ENCODE data around the gene GSTT4.
"Not testable (repeated sequence)": the region's sequence is repeated elsewhere in the genome, so short reads cannot be mapped to it uniquely, and the experiment has no call there.

GSTT4 gene

DNA sequence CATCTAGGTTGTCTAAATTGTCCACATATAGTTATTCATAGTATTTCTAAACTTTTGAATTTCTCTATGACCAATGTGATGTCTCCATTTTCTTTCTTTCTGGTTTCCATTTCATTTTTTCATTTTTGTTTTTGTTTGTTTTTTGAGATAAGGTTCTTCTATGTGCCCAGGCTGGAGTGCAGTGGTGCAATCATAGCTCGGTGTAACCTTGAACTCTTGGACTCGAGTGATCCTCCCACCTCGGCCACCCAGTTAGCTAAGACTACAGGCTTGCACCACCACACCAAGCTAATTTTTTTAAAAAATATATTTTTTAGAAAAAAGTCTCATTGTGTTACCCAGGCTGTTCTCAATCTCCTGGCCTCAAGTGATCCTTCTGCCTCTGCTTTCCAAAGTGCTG is 8.2 kb downstream of the GSTT4 start:
- no peak for ATAC-seq
- TF ChIP-seq, protein P1, sequence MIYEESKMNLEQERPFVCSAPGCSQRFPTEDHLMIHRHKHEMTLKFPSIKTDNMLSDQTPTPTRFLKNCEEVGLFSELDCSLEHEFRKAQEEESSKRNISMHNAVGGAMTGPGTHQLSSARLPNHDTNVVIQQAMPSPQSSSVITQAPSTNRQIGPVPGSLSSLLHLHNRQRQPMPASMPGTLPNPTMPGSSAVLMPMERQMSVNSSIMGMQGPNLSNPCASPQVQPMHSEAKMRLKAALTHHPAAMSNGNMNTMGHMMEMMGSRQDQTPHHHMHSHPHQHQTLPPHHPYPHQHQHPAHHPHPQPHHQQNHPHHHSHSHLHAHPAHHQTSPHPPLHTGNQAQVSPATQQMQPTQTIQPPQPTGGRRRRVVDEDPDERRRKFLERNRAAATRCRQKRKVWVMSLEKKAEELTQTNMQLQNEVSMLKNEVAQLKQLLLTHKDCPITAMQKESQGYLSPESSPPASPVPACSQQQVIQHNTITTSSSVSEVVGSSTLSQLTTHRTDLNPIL (CRISPR knock-in tag; IDR thresholded peaks at IDR 0.05; ENCODE audit: low read depth): no peak
- no peak for TF ChIP-seq ZNF565 (CRISPR knock-in tag; conservative IDR thresholded peaks at IDR 0.05; ENCODE audit: low read depth)
- no peak for TF ChIP-seq ISL1 (CRISPR knock-in tag; IDR thresholded peaks at IDR 0.05)
- no peak for TF ChIP-seq ZNF8 (CRISPR knock-in tag; IDR thresholded peaks at IDR 0.05)

GRCh38 chr22:23993581-23994177 is 11.6 kb downstream of the GSTT4 start:
- not testable (repeated sequence) for ATAC-seq

- not testable (repeated sequence) for ATAC-seq
Observed at GRCh38 chr22:23993080-23993479, 12.2 kb downstream of the GSTT4 start.

DNA sequence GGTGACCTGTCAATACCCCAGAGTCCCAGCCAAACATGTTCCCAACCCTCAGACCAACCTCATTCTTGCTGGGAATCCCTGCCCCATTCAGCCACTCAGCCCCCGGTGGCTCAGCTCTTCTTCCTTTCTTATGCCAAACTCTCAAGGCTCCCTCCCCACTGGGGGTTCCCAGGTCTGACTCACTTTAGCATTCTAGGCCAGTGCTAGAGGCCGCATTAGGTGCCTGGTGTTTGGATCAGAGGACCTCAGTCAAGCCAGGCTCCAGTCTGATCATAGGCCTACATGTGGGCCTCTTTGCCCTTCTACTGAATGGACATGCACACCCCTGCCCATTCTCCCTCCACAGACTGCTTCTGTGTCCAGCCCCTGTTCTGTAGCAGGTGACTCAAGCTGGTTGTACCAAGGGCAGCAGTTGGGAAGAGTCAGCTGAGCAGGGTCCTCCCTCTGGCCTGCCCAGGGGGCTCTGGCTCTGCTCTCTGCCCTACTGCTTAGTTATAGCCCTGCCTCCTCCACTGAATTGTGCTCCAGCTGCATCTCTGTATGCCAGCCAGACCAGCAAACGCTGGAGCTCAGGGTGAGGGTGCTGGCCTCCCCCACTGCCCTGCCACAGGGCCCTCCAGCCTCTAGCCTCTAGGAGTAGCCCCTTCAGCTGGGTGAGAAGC is 15.5 kb downstream of the GSTT4 start:
- not testable (repeated sequence) for ATAC-seq

DNA sequence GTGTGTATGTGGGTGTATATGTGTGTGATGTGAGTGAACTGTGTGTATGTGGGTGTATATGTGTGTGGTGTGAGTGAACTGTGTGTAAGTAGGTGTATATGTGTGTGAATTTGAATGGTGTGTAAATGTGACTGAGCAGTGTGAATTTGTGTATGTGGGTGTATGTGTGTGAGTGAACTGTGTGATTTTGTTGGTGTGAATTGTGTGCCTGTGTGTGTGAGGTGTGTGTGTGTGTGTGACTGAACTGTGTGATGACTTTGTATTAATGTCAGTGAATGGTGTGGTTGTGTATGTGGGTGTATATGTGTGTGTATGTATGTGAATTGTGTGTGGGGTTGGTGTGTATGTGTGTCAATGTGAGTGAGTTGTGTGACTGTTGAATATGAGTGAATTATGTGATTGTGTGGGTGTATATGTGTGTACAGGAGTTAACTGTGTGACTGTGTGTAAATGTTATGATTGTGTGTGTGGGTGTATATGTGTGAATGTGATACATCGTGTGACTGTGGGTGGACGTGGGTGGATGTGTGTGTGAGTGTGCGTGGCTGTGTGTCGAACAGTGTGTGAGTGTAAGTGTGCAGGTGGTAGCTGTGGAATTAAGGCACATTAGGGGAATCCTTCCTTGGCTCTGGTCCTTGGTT is 18.6 kb downstream of the GSTT4 start:
- ATAC-seq: not testable (repeated sequence)

DNA sequence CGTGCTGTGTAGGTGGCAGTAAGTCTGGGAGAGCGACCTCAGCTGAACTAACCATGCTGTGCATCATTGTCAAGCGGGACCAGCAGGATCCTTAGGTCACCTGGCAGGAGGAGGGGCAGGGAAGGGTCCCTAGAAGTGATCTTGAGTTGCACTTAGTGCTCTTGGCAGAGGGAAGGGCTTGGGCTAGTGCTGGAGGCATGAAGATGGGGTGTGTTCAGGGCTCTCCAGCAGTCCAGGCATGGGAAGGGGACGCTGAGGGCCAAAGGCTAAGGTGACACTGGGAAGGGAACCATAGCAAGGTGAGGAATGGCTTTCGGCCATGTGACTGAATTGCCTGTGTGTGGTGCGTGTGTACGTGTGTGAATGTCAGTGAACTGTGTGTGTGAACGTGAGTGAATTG is 19.2 kb downstream of the GSTT4 start:
- ATAC-seq: not testable (repeated sequence)

GRCh38 chr22:23984430-23984829 is 20.8 kb downstream of the GSTT4 start:
- TF ChIP-seq SNAI2 (CRISPR knock-in tag; IDR thresholded peaks at IDR 0.05) (no peak), ARNTL (CRISPR knock-in tag; IDR thresholded peaks at IDR 0.05; ENCODE audit: borderline replicate concordance, low read depth) (no peak), TCF4 (CRISPR knock-in tag; IDR thresholded peaks at IDR 0.05; ENCODE audit: borderline replicate concordance) (no peak), TOX (CRISPR knock-in tag; IDR thresholded peaks at IDR 0.05; ENCODE audit: borderline replicate concordance) (no peak), ZC3H10 (CRISPR knock-in tag; IDR thresholded peaks at IDR 0.05) (no peak), ZNF565 (CRISPR knock-in tag; conservative IDR thresholded peaks at IDR 0.05; ENCODE audit: low read depth) (no peak), ESRRG (CRISPR knock-in tag; IDR thresholded peaks at IDR 0.05) (no peak), GLIS3 (CRISPR knock-in tag; IDR thresholded peaks at IDR 0.05) (no peak), TSHZ2 (CRISPR knock-in tag; IDR thresholded peaks at IDR 0.05) (no peak), ISL1 (CRISPR knock-in tag; IDR thresholded peaks at IDR 0.05) (no peak), BACH2 (CRISPR knock-in tag; IDR thresholded peaks at IDR 0.05; ENCODE audit: borderline replicate concordance) (no peak), ZNF8 (CRISPR knock-in tag; IDR thresholded peaks at IDR 0.05) (no peak), CSDC2 (CRISPR knock-in tag; IDR thresholded peaks at IDR 0.05) (no peak), ZFP30 (CRISPR knock-in tag; IDR thresholded peaks at IDR 0.05) (no peak), PPARA (CRISPR knock-in tag; IDR thresholded peaks at IDR 0.05; ENCODE audit: borderline replicate concordance) (no peak)
- TF ChIP-seq, protein P1 (CRISPR knock-in tag; IDR thresholded peaks at IDR 0.05; ENCODE audit: low read depth): no peak
- TF ChIP-seq, protein P2, sequence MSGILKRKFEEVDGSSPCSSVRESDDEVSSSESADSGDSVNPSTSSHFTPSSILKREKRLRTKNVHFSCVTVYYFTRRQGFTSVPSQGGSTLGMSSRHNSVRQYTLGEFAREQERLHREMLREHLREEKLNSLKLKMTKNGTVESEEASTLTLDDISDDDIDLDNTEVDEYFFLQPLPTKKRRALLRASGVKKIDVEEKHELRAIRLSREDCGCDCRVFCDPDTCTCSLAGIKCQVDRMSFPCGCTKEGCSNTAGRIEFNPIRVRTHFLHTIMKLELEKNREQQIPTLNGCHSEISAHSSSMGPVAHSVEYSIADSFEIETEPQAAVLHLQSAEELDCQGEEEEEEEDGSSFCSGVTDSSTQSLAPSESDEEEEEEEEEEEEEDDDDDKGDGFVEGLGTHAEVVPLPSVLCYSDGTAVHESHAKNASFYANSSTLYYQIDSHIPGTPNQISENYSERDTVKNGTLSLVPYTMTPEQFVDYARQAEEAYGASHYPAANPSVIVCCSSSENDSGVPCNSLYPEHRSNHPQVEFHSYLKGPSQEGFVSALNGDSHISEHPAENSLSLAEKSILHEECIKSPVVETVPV (CRISPR knock-in tag; IDR thresholded peaks at IDR 0.05): no peak
- TF ChIP-seq, protein P3, sequence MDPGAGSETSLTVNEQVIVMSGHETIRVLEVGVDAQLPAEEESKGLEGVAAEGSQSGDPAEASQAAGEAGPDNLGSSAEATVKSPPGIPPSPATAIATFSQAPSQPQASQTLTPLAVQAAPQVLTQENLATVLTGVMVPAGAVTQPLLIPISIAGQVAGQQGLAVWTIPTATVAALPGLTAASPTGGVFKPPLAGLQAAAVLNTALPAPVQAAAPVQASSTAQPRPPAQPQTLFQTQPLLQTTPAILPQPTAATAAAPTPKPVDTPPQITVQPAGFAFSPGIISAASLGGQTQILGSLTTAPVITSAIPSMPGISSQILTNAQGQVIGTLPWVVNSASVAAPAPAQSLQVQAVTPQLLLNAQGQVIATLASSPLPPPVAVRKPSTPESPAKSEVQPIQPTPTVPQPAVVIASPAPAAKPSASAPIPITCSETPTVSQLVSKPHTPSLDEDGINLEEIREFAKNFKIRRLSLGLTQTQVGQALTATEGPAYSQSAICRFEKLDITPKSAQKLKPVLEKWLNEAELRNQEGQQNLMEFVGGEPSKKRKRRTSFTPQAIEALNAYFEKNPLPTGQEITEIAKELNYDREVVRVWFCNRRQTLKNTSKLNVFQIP (CRISPR knock-in tag; IDR thresholded peaks at IDR 0.05; ENCODE audit: borderline replicate concordance, low read depth): no peak
- ATAC-seq: peak; percentile 60

DNA sequence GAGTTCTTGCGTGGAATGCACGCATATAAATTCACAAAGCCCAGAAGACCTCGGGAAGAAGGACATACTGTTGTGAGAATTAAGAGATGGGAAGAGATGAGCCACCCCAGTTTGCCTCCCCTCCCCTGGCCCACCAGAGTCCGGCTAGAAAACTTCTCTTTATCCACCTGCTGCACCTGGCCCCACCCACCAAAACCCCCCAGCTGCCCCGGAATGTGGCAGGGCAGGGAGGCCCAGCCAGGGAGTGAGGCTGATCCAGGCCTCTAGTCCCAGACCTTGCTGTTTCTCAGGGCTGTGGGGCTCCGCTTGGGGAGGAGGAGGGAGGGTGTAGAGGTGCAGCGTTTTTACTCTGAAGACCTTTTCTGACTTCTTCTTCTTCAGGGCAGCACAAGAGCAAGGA is 24.7 kb downstream of the GSTT4 start:
- ATAC-seq: not testable (repeated sequence)

DNA sequence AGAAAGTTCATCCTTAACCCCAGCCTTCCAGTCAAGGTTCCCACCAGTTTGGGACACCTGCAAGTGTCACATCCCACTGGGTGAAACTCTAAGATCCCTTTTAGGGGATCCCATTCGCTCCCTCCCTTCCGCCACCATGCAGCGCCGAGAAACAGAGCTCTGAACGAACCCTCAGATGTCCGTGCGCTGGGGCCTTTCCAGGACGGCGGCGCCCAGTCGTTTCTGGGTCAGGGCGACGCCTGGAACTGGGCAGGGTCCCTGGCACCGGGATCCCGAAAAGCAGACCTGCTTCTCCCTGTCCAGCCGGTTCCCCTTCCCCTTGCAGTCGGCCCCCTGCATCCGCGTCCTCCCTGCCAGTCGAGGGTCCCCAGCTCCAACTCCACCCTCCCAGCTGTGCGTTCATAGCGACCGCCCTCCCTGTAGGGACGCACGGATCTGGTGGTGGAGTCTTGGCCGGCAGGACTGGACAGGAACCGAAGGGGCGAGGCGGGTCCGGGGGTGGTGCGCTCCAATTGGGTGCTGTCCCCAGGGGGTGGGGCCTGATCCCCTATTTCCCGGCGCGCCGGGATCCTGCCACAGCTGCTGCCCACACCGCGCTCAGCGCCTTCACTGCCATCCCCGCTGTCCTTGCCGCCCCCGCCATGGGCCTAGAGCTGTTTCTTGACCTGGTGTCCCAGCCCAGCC is 25.6 kb downstream of the GSTT4 start, which contains the start of gene GSTT2:
TSS of gene GSTT2 (plus strand) at position 578 of the 684 bp plus-strand sequence.
- peak; percentile 96 for ATAC-seq
